NCI-H446 treated with DMSO at 0.1 percent for 48 hours (cell line): Measurements from ENCODE around the gene AQP4.

Experiments used
- DNase-seq: peaks from one replicate; lab custom pipeline; 2025; lab: John Stamatoyannopoulos, UW

AQP4 gene, protein sequence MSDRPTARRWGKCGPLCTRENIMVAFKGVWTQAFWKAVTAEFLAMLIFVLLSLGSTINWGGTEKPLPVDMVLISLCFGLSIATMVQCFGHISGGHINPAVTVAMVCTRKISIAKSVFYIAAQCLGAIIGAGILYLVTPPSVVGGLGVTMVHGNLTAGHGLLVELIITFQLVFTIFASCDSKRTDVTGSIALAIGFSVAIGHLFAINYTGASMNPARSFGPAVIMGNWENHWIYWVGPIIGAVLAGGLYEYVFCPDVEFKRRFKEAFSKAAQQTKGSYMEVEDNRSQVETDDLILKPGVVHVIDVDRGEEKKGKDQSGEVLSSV

DNA sequence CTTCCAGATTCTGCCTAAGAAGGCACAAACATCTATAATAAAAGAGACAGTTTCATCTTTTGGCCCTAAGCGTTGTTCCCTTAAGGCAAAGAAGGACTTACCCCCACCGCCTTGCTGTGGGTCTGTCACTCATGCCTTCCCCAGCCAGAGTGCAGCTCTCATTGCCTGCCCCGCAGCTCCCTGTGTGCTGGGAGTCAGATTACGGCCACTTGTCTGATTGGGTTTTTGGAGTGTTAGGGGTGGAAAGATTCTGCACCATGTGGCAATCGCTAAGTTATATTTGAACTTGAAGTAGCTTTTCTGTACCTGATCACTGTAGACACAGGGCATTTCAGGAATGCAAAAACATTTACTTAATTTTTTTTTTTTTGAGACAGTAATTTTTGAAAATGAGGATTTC lies at the start of gene AQP4:
Gene AQP4 (minus strand): TSS at position 151 of the 400 bp plus-strand sequence. CDS start 18 bp downstream, at position 133.
- DNase-seq, result no peak

DNA sequence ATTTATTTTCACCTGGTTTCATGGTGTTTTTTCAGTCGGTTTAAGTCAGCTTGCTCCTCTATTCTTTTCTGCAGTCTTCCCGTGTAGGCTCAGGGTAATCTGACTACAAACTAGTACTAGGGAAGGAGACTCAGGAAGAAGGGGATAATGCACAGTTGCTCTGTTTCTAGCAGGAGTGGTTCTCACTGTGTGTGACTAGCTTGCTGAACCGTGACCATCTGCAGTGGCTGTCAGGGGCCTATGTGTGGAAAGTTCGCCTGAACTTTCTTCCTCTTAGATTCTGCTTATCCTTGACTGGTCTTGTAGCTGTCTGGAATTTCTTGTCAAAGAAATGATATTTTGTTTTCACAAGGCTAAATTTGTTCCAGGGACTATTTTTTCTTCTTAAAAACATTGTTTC lies 46.3 kb upstream of the AQP4 start:
- no peak for DNase-seq

DNA sequence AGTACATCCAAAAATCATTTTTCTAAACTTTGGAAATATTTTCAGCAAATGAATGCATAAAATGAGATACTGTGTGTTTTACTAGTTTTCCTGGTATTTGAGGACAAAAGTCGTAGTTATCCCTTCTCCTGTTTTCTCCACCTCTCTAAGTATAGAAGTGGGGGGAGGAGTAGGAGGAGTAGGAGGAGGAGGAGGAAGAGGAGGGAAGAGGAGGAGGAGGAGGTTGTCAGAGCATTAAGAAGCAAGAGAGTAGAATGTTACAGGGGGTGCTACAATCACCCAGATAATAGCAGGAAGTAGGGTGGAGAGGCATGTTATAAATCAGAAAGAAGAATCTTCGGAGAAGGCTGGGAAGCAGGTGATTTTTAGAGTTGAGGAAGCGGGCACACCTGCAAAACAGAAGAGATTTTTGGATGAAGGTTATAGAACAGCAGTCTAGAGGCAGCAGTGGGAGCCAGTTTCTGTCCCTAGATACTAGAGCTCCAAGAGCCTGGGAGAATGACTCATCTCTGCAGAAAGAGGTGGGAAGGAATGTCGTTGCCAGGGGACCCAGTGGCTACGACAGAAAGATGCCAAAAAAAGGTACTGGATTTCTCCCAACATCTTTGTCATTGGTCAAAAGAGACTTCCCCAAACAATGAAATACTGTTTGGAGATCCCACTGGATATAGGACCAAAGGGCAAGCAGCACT lies 44.2 kb upstream of the AQP4 start:
- DNase-seq, result no peak

DNA sequence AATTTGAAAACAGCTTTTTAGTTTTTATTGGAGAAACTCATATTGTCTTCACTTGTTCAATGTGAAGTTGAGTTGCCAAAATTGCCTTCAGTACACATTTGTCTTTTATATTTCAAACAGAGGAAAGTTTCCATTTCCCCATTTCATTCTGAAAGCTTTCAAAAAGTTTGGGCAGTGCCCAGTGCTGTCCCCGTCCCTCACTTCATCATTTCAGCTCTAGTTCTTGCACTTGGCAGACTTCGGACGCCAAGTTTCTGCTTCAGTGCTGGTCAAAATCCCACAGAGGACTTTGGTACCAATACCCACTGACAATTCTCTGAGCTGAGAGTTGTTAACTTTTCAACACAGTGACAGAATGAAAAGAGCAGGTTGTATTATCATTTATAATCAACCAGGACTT lies 43.4 kb upstream of the AQP4 start:
- DNase-seq, result no peak

DNA sequence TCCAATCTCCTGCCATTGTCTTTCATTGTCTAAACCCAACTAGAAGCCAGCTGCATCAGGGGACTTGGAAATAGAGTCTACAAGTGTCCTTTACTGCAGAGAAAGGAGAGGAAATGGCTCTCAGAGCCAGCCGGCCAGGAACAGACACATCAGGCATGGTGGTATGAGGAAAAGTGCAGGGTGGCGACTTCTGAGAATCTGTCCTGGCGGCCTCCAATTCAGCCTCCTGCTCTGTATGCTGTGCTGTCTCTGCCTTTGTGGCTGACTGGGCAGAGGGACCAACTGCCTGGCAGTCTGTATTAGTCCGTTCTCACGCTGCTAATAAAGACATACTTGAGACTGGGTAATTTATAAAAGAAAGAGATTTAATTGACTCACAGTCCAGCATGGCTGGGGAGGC lies 36.8 kb upstream of the AQP4 start:
- DNase-seq, result no peak

DNA sequence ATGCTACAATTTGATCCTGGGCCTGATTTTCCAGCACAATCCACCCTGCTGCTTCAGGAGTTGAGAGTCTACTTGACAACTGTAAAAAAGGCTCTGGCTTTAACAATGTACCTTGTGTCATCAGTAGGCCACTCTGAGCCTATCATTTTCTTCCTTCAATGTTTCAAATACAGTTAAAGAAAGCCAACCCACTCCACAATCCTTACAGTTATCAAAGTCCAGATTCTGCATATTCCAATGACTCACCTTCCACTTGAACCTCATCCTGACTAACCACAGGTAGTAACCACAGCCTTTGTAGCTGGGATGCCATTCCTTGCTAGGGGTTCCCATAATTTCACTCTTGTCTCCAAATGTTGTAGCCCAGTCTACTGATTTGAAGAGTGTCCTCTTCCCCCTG lies 35.5 kb upstream of the AQP4 start:
- DNase-seq, result no peak

DNA sequence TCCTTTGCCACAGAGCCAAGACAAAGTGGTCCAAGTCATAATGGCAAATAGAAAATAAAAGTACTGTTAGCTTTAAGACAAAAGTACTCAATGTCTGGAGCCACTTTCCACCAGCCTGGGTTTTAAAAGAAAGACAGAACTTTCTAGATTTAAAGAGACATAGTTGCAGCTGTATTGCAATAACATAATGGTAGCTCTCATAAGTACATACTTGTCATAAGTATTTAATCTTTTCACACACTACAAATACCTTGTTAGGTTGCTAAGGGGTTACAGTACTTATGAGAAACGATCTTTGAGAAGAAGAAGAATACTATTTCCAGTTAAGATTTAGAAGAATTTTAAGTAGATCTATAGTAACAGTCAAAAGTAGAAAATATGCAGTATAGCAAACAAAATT lies 28.9 kb upstream of the AQP4 start:
- no peak for DNase-seq

DNA sequence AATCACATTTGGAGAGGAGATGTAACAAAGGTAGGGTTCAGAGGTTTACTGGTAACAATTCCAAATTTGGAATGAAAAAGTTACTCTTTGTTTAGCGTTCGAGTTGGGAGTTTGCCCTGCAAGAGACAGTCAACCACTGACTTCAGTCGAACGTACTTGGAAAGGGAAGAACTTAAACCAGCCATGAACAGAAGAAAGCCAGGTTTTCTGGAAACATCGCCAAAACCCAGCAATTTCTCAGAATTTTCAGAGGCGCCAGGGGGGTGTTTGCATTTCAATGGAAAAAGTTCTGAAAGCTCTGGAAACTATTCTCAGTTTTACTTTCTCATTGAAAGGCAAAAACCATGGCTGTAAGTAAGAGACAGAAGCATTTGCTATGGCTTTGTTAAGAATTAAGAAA lies 28.5 kb upstream of the AQP4 start:
- DNase-seq, result no peak

DNA sequence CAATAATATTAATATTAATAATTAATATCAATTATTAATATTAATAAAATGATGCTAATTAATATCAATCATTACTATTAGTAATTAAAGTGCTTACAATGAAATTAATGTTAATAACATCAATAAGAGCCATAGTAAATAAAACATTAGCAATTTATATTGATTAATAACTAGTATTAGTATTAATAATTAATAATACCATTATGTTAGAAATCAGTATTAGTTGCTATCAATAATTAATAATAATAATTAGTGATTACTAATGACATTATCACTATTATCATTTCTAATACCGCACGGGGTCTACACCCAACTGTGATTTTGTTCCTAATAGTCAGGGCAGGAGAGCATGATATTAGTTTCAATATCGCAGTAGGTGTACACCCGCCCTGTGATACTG lies 22.8 kb upstream of the AQP4 start:
- no peak for DNase-seq

DNA sequence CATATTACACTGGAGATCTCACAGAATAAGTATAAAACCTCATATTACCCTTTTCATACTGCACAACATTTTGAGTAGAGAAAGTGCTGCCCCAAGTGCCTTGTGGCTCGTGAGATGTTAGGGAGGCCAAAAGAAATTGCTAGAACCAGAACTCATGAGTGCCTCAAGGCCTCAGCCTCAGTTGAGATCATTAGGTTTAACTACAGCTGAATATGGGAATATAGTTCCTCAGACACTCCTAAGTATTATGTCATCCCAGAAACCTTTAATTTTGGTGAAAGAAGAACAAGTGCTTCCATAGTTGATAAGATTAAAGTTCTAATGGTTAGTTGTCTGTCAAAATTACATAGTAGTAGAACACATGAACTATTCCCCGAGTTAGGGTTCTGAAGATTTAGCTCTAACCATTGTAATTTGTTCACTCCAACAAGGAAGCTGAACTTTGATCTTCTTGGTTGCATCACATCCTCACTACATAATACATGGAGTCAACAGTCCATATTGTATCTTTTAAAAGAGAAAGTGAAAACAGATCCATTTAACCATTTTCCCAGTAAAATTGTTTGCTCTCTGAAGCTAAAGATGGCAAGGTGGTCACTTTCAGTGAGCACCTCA lies 9.6 kb upstream of the AQP4 start:
- DNase-seq, result no peak

DNA sequence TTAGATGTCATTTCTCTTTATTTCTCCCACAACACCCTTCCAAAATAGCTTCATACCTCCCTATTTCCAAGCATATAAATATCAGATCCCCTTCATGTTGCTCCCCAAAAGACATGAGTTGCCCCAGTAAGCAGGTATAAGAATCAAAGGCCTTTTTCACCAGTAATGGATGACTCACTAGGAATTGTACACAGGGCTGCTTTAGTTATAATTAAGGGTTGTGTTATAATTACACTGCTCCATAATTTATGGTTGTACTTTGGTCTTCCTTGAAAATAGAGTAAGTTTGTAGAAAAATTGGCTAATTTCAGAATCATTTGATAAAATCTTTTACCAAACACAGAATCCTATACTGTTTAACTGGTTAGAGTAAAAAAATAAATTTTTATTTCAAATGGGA lies 8.8 kb upstream of the AQP4 start:
- no peak for DNase-seq

DNA sequence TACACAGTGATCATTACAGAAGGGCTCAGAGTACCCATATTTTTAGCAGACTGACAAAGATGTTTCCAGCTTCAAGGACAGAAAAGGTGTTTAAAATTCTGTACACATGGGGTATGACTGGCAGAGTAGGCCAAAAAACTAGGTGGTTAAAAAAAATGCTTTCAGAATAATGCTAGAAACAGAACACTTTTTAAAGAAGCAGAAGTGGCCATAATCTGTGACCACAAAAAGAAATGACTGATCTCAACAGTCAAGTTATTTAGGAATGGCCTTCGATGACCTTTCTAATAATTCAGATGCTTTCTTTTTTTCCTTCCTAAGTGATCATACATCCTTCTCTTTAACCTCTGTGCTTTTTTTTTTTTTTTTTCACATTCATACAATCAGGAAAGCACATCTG lies 4.1 kb upstream of the AQP4 start:
- DNase-seq, result no peak

DNA sequence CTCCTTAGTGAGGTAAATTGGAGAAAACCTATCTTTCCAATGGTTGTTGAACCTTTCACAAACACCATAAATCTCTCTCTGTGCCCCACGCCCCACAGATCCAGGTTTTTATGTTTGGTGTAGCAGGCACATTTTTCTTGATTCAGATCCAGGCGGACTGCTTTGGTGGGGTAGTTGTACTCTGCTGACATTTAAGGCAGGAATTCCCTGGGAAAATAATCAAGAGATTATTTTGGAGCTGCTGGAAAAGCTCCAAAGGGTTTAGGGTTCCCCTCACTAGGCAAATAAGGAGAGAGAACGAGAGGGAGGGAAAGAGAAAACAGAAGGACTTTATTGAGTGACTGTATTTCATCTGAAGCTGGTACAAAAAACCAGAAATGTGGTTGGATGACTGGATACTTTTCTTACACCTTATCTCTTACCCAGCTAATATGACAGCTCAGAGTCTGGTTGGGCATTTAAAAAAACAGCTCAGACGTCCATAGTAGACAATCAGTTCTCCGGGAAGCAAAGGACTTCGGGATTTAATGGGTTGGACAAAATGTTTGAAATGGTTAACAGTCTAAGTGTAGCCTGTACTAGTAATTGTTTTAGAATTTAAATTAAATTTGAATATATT lies 3.6 kb upstream of the AQP4 start:
- no peak for DNase-seq

DNA sequence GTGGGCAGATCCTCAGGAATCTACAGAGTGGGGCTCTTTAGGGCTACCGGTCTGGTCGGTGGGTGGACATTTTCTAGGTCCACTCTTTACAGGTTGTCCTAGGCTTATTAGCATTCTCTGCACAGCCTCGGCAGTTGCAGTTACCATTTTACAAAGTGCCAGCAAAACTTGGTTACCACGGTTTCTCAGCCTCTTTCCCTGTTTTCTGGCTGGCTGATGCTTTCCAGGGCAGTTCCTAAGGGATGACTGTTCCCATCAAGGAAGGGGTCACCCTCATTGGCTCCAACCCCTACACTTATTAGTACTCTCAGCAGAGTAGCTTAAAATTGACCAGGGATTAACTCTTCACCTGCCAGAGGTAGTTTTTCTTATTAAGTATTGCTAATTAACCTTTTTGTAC lies 2.0 kb upstream of the AQP4 start:
- no peak for DNase-seq

DNA sequence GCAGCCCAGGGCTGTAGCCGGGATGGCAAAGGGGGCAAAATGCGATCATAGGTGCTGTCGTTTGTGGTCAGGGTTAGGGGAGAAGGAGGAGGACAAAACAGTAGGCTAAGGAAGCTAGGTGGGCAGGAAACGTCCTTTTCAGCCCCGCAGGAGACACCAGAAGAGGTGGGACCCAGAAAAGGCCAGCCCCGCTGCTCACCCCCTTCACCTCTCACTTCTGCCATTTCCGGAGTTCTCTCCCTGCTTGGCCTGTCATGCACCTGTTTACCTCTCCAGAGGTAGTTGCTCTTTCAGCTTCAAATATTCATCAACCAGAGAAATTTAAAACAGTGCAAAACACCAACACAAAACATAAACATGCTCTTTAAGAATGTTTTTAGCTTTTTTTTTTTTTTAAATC lies 849 bp downstream of the AQP4 start:
- no peak for DNase-seq

DNA sequence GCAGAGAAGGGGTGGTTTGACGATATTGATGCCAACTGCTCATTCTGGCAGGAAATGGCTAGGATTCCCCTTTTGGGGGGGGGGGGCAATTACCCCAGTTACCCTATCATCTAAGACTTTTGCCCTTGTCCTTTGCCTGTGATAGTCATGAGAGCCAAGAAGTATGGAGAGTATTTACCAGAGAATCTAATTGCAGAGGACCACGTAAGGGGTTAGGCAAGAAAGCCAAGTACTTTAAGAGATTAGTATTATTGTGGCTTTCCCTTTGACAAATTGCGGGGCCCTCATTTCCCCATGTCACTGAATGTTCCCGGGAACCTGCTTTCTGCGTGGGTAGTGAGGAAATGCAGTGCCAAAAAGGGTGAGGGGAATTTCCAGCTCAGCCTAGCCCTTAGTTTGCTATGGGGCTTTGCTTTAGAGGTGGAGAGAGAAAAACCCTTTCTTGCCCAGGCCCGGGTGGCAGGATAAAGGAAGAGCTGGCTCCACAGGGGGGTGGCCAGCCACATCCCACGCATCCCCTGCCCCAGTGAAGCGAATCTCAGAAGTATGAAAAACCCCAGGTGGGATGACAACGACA lies 1.5 kb downstream of the AQP4 start:
- DNase-seq, result no peak

DNA sequence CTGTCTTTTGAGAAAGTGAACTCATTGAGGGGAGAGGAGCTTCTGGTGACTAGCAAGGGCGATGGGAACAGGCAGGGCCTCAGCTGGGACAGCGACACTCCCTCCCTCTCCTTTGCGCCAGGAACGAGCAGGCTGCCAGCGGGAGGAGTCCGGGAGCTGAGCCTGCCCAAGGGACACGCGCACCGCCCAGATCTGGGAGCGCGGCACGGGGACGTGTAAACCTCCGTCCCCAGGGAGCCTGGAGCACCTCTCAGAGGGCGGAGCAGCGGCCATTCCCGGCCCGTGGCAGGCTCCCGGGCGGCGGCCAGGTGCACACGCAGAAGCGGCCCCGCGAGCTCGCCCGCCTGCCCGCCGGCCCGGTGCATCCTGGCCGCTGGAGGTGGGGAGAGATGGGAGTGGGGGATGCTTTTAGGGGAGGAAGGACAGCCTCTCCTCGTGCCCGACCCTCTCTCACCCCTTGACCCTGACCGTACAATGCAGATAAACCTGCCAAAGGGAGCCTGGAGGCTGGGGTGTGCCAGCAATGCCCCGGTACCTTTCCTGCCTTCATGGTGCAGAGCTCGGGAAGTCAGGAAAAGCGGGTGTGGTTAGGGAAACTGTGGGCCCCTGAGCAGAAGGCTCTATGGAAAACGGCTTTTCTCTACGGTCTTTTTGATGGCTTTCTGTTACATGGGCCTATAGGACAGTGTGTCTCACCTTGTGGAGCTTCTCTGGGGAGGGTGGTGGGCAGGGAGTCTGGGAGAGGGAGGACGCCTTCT lies 2.2 kb downstream of the AQP4 start:
- no peak for DNase-seq

DNA sequence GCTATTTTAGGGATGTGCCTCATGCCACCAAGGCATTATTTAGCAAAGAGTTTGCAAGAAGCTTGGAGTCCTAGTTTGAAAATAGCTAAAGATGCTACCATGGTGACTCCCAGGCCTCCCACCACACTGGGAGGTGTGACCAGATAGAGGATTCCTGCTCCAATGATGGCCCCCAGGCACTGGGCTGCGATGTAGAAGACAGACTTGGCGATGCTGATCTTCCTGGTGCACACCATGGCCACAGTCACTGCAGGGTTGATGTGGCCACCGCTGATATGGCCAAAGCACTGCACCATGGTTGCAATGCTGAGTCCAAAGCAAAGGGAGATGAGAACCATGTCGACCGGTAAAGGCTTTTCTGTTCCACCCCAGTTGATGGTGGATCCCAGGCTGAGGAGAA lies 3.4 kb downstream of the AQP4 start:
- no peak for DNase-seq

DNA sequence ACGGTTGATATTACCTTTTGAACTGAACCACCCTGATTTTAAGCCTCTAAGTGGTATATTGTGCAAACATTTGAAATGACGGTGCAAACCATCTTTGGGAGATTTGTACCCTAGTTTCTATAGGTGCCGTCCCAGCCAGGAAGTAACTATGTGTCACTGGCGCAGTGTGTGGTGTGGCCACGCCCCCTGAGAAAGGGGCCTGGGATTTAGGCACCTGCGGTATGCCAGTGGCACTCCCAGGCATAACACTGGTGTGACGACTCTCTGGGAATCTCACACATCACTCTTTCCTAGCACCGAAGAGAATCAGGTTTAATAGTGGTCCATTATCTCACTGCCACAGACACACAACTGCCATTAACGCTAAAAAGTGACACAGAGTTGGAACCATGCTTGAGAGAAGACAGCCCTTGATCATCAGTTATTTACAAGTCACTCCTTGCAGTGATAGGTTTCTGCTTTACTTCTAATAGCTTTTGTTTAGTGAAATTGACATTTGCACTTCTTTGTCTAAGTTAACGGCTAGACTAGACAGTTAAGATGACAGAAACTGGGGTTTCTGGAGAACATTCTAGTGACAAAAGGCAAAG lies 11.1 kb downstream of the AQP4 start:
- no peak for DNase-seq

DNA sequence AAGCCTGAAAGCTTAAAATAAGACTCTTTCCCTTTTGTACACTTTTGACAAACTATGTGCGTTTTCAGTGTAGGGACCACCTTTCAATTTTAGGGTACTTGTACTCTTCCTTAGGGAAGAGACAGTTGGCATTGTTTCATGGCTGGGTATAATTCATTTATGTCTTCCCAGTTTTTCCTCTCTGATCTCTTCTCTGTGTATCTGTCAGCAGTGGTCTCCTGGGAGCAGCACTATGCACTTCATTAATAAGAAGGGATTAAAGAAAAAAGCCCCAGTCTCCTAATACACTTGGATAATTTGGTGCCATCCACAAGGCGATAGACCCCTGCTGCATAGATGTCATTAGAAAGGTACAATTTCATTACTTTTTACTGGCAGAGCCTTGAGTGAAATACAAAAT lies 12.1 kb downstream of the AQP4 start:
- no peak for DNase-seq

DNA sequence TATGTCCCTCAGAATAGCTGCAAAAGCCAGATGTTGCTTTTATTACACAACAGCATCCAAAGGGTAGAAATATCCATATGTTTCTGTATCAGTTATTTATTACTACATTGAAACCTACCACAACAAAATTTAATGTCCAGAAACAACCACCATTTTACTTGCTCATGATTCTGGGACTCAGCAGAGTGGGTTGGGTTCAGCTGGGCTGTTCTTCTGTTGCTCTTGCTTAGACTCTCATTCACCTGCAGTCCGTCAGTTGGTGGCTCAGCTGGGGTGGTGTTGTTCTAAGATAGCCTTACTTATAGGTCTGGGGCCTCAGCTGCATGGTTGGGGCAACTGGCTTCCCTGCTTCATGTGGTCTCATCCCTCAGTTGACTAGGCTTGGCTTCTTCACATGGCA lies 21.7 kb downstream of the AQP4 start:
- DNase-seq, result no peak

DNA sequence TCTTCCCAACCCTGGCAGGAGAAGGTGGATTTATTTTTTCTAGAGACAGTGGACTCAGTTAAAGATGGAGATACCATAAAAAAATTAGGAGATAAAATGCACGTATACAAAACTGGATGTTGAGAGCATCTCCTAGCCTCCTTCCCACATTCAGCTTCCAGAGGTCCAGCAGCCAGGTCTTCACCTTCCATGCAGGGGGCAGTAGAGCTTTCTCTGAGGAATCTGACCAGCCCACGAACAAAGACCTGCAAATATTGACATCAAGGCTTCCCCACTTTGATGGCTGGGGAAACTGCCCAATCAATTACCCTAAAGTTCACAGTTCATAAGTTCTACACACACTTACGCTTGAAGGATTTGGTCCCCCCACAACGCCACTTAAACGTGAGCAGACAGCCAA lies 24.5 kb downstream of the AQP4 start:
- DNase-seq, result no peak
